HG03354 (cell line): ENCODE data around the gene ATXN1.
"Not testable (repeated sequence)": the region's sequence is repeated elsewhere in the genome, so short reads cannot be mapped to it uniquely, and the experiment has no call there.

ENCODE experiments used
- ATAC-seq: cut with Tn5 transposase; IDR thresholded peaks from one replicate; pipeline ENCODE4 v1.9.1; 2021; ENCODE audit warnings: mild to moderate bottlenecking; ENCODE audit not compliant: unreplicated experiment, poor library complexity, severe bottlenecking

Gene ATXN1

DNA sequence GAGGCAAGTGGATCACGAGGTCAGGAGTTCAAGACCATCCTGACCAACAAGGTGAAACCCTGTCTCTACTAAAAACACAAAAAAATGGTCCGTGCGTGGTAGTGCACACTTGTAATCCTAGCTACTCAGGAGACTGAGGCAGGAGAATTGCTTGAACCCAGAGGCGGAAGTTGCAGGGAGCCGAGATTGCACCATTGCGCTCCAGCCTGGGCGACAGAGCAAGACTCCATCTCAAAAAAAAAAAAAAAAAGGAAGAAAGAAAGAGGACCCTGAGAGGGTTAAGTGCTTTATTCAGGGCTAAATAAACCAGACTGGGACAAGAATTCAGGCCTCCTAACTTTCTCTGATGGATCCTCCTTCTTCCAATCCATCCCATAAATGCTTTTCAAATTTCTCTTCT, 54.8 kb downstream of the ATXN1 start:
- not testable (repeated sequence) for ATAC-seq

DNA sequence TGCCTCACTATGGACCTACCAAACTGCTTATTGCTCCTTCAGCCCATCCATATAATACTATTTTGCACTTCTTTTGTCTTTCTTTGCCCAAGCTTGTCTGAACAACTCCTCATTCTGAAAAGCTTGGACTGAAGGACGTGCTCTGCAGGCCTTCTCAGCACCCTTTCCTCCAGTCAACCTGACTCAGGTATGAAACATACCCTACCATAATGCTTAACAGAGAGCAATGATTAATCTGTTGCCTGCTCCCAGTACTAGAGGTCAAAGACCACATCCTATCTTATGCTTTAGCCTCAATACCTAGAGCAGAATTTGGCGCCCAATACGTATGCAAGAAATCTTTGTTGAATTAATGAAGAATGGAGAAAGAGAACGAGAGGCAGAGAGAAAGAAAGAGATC, 55.2 kb downstream of the ATXN1 start:
- no peak for ATAC-seq

DNA sequence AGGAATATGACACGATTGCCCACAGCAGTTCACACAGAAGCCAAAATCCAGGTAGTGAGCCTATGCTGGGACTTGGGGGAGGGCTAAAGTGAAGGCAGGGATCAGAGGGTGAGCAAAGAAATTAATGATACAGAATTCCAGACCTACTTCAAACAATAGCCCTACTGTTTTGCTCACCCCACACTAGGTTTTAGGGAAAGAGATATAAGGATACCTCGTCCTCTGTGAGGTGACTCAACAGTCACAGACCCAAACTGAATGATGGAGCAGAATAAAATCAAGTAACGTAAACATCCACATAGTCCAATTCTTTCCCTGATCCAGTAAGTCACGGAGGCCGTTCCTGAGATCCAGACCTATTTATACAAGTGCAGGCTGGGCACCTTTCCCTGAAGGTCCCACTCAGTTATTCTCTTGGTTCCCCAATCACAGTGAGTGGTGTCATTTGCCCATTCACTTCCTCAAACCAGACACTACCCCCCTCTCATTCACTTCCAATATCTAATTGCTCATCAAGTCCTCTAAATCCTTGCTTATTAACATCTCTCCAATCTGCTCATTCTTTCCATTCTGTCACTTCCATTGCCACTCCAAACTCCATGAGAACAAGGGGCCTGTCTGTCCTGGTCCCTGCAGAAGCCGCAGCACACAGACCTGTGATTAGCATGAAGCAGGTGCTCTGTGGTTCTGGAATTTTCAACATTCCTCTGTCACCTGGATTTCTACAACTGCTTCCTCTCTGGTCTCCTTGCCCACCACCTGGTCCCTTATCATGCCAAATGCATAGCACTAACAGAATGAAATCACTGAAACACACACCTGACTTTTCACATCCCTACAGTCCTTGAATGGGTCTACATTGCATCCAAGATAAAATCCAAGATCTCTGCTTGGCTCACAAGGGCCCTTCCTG, 55.9 kb downstream of the ATXN1 start:
- no peak for ATAC-seq

DNA sequence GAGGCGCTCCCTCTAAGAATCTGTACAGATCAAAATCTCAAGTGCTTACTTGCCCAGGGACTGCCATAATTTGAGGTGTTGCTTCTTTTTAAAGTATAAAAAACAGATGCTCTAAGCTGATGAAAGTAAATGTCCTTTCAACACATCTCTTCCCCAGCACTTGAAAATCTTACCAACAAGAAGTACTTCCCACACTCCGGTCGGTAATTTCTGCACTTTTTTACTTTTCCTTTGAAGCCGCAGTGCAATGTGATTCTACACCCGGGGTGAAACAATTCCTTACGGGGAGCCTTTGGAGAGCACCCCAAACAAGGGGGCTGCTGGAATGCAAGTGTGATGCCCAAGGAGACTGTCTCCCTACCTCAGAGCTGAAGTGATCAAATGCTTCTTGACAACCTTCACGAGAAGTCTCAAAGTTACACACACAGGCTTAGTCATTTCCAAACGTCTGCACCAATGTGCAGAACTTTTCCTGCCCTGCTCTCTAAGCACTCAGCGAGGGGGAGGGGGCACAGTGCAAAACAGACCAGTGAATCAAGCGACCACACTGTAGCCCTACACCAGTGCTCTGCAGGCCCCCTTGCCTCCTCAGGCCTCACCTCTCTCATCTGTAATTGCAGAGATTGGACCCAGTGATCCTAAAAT, 56.7 kb downstream of the ATXN1 start:
- ATAC-seq: peak; percentile 44

DNA sequence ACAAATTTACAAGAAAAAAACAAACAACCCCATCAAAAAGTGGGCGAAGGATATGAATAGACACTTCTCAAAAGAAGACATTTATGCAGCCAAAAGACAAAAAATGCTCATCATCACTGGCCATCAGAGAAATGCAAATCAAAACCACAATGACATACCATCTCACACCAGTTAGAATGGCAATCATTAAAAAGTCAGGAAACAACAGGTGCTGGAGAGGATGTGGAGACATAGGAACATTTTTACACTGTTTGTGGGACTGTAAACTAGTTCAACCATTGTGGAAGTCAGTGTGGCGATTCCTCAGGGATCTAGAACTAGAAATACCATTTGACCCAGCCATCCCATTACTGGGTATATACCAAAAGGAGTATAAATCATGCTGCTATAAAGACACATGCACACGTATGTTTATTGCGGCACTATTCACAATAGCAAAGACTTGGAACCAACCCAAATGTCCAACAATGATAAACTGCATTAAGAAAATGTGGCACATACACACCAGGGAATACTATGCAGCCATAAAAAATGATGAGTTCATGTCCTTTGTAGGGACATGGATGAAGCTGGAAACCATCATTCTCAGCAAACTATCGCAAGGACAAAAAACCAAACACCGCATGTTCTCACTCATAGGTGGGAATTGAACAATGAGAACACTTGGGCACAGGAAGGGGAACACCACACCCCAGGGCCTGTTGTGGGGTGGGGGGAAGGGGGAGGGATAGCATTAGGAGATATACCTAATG, 58.5 kb downstream of the ATXN1 start:
- not testable (repeated sequence) for ATAC-seq

DNA sequence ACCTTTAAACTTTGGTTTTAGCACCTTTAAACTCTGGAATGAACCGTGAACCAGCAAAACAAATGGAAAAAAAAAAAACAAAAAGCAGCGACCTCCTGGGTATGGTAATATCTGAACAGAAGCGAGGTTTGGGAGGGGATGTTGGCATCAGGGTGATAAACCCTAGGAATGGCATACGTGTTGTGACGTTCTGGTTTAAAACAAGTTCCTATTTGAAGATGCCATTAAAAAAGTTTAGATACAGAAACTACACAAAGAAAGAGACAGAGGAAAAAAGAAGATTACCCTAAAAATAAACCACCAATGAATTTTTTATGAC, 60.4 kb downstream of the ATXN1 start:
- no peak for ATAC-seq

DNA sequence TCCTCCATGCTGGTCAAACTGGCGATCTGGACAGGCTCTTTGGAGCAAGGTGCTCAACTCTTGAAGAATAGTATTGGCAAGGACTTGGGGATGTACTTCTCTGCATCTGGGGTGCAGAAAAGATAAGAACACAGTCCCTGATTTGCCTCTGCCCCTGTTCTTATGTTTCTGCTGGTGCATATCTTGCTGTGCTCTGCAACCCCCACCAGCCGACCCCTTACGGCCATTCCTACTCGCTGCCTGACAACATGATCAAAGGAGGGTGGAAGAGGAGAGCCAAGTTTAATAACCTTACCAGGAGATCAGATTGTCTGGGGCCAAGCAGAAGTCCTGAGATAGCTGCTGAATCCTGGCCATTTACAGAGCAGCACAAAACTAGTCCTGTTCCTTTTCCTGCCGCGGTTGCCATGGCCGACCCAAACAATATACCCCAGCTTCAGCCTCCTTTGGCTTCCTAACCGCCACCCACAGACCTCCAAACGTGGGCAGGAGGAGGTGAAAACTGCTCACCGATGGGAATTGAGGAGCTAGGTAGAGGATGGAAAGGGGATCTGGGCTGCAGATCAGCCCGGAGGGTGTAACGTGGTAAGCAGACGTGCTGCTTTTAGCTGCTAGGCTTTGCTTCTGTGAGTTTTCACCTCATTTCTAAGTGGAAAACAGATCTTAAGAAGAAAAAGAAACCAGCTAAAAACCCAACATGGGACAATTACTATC, 60.9 kb downstream of the ATXN1 start:
- ATAC-seq: no peak

DNA sequence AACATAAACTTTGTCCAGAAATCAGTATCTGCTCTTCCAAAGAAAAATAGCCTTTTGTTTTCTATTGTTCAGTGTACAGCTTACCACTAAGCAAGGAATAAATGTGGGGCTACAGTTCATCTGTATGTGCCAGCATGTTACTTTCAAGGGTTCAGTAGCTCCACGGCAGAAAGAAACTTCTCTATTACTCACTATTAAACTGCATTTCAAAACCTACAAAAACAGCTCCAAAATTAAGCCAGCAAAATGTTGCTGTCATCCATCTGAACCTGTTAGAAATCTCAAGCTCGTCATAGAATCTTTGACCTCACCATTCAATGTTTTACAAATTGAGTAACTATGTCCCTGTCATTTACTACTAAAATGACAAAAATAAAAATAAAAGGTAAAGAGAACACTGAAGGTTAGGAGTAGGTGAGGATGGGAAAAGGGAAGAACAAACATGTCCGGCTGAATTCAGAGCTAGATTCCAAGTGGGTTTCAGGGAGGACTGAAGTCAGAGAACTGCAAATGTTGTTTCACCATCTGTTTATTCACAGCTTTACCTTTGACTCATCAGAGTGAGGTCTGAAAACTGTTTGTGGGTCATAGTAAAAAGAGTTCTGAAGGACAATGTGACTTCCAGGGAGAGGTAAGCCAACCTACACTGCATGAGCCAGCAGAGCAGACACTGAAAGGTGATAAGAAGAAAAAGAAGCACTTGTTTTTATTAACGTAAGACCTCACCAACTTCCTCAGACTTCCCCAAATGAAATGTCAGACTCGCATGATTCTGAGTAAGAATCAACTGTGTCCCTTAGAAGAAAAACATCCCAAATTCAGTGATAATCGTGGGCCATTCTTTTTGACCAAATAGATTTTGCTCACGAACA, 62.0 kb downstream of the ATXN1 start:
- ATAC-seq: no peak

DNA sequence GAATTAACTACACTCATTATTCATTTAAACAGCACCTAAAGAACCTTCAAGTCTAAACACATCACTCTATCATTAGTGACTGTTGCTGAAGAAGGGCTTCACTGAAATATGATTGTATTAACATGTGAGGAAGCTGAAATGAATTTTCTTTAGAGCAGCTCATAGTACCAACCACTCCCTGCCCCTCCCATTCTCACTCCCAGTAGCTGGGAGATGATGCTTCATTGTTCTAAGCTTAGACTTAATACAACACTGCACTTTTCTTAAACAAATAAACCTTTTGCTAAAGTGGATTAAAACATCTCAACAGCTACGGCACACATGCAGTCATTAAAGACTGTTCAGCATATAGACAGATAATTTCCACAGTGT, 63.1 kb downstream of the ATXN1 start:
- ATAC-seq: no peak

DNA sequence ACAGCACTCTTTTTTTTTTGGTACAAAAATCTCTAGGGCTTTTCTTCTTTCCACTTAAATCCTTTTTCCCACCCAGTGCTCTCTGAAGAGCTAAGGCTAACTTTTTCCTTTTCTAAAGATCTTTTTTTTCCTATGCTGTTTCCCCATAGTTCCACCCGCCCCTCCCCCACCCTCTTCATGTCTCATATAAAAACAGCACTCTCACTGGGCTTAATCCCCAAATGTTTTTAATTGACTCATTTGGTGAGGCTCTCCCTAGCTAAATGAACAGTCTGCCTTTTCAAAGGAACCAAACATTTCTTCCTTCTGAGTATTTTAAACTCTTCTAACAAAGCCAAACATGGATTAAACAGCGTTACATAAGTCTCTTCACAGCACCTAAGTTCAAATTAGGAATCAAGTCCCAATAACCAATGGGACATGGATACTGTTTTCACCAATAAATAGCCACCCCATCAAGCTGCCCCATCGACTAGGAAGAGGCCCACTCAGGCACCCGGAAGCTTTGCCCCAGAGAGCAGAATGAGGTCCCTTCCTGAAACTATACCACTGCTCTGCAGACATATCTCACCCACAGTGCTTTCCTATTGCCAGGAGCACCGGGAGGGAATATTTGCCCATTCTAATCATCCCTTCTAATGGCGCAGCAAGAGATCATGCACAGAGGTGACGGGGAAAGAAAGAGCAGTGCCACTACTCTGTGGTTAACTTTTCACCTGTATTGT, 63.7 kb downstream of the ATXN1 start:
- ATAC-seq: no peak

DNA sequence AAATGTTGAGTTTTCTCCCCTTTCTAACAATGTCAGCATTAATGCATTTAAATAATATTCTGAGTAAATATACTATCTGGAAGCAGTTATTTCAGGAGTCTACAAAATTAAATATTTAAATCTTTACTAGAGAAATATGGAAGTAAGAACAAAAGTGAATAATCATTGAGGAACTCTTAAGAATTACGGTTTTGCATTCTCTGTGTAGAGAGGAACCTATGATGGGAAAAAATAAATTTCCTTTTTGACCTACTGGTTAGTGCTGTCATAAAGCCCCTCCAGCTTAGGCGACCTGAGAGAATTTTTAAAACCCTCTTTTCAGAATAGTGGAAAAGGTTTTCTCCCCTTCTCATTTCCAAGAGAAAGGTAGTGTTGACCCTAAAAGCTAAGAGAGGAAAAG, 64.8 kb downstream of the ATXN1 start:
- no peak for ATAC-seq

DNA sequence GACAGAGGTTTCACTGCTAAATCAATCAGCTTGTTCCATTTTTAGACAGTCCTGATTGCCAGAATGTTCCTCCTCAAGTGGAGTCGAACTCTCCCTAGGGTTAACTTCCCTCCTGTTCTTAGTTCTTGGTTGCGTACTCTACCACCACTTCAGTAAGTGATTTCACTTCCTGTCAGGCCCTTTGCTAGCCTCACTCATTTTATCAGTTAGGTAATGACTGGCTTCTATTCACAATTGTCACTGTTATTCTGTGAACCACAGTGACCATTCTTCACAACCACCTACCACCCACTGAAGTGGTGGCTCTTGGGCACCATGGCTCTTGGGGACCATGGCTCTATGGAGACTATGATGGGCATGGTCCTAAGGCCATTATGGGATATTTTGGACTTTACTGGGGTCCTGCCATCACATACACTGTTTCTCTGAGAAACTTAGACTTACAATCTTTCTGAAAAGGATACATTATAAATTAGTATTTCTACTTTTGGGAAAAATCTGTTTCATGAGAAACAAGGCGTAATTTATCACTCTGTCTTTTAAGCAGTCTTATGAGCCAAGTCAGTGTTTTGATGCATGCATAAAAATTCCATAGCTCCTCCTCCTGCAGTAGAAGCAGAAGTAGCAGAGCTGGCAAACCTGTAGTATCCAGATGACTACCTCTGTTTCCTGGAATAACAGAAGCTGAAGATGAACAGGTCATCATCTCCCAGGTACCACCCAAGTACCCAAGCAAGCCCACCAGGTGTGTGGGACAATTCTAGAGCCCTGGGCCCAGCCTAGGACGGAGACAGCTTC, 66.3 kb downstream of the ATXN1 start:
- peak; percentile 52 for ATAC-seq

DNA sequence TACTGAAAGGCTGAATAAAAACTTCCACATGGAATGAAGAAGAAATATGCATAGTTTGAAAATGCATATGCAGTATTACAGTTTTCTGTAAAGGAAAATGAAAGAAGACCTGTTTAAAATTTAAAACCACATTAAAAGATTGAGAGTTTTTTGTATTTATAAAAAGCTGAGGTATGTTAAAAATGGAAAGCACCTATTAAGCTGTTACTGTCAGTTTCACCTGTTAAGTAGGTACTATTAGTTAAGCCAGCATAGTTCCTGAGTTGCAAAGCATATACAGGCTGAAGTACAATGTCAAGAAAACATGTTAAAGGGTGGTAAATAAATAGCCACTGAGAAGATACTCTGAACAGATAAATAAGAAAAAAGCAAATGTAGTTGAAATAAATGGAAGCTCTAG, 69.9 kb downstream of the ATXN1 start:
- no peak for ATAC-seq

DNA sequence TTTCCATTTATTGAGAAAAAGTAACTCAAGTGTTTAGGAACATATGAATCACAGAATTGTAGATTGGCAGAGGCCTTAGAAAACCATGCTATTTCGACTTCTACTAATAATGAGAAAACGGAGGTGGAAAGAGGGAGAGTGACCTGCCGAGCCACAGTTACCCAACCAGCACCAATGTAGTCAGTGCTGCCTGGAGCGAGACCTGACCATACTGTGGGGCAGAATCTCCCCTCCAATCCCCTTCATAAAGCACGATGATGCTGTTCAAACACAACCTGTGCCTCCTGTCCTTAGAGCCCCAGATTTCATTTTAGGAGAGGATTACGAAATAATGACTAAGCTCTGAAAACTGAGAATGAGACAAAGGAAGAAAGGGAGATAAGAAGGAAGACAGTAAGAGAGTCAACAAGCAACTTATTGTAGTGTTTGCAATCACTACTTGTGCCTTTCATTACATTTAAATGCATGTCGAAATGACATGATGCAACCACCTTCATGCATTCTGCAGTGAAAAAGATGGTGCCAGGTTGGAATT, 70.6 kb downstream of the ATXN1 start:
- ATAC-seq: peak; percentile 81

DNA sequence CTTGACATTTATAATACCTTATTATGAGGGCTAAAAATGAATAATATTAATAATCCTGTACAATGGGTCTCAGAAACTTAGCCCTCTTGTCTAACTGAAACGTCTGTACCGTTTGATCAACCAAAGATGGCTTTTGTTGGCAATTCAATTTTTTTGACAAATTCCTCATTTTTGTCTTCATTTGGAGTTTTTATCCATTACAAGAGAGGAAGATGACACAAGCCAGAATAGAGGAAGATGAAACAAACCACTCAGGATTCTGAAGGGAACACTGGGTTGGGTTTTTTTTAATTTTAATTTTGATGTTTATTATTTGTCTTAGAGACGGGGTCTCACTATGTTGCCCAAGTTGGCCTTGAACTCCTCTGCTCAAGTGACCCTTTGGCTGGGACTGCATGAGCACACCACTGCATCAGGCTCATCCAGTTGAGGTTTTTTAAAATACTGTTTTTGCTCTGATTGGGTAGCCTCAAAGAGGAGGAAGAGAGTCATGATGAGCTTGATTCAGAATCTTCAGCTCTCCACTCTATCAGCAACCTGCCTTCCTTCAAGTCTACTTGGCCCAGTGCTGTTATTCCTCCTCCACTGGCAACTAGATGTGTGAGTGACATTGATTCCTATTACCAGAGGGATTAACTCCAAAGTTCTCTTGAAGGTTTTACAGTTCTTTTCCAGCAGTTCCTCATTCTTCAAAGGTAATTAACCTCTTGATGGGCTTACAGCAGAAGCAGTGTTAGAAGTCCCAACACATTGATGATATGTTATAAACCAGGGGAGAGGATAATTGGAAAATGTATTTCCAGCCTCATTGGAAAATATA, 71.3 kb downstream of the ATXN1 start:
- ATAC-seq: peak; percentile 3

DNA sequence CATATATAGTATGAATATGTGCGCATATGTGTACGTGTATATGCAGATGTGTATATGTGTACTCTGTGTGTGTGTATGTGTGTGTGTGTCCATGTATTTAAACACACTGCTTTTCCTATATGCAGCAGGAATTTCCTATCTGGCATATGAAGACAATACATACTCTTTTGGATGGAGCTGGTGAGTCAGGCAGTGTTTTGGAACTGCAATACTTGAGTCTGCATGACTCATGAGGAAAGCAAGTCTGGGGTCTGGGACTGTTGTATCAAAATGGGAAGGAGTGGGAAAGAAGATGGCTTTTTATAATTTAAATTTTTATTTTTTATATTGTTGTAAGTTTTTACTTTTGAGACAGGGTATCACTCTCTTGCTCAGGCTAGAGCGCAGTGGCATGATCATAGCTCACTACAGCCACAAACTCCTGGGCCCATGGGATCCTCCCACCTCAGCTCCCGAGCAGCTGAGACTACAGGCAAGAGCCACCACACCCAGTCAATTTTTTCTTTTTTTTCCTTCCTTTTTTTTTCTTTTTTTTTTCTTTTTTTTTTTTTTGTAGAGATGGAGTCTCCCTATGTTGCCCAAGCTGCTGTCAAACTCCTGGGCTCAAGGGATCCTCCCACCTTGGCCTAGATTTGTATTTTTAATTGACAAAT, 72.2 kb downstream of the ATXN1 start:
- no peak for ATAC-seq
